DMS79 (cell line): Measurements from ENCODE around the gene TRIM66.
"Not testable (repeated sequence)": the region's sequence is repeated elsewhere in the genome, so short reads cannot be mapped to it uniquely, and the experiment has no call there.

Experiments used
- DNase-seq: peaks from one replicate; lab custom pipeline; 2025; lab: John Stamatoyannopoulos, UW

The TRIM66 gene

DNA sequence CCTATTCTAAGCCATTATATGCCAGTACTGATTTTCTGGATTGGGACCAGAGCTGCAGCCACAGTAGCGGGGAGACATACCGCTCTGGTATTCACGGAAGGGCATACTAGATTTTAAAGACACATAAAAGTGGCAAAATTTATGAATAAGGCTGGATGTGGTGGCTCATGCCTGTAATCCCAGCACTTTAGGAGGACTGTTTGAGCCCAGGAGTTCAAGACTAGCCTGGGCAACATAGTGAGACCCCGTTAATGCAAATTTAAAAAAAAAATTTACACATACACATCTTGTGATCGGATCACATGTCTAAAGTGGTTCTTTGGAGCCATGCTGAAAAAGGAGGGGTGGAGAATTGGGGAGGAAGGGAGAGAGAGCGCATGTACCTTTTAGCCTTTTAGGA, 9.1 kb upstream of the TRIM66 start:
- DNase-seq: no peak

DNA sequence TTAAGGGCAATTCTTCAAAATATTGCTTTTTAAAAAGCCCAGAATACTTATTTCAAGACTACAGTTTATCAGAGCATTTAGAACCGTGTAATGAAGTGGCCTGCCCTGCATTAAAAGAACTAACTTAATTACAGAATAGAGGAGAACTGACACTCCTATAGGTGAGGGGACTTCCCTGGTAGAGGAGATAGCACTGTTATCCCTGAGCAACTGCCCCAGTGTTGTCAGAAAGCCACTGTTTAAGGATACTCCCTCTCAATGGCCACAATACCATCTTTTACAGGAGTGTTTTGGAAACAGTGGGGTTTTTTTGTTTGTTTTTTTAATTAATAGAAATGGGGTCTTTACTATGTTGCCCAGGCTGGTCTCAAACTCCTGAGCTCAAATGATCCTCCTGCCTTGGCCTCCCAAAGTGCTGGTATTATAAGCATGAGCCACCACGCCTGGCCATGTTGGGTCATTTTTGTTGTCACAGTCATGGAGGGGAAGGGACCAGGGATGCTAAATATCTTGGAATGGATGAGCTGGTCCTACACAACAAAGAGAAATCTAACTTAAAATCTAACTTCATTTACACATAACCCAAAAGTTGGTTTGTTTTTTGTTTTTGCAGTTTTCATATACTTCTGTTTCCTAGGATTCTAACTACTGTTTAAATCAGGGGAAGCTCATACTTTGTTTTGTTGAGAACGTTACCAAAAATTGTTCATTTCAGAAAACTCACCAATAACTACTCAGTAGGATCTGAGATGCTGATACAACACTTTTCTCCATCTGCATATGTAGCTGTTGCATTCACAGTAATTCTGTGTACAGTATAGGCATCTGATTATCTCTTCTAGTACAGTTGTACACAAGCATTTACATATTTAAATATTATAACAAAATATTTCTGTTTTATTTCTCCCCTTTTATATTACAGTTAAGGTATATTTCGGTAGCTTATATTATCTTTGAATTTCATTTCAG, 8.2 kb upstream of the TRIM66 start:
- DNase-seq: no peak

- DNase-seq: no peak
These were observed 7.3 kb upstream of the TRIM66 start for GRCh38 chr11:8689726-8690255.

DNA sequence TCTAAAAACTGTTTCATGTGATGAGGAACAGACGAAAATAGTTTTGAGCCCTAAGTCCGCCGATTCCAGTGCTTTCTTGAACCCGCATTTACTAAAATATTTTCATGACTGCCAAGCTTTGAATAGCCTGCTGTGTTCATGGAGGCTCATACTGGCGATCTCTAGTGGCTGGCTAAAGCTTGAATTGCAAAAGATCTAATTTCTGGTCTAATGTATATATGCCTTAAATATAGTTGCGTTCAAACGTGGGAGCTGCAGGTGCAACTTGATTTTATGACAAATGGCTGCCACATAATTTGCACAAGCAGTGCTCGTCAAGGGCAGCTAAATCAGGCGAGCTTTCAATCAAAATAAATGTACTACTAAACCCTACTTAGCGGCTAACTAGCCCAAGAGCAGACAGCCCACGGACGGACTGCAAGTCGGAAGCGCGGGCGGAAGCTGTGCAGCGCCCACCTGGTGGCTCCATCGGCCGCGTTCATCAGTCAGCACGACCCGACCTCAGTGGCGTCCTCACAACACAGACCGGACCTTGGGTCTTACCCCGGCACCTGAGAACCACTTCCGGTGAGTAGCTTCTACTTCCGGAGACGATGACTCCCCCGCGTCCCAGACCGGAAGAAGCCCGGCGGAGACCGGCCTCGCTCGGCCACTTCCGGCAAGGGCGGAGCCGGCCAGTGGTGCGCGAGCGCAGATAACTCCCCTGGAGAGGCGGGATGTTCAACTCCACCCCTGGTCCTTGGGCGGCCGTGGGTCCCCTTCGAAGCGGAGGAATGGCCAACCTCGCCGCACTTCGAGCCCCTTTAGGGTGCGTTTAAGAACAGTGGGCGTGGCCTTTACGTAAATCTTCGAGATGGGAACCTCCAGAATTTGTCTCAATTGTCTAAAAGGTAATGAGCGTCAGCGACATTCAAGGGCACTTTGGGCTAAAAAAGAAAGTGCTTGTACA, 6.2 kb upstream of the TRIM66 start:
- peak; percentile 97 for DNase-seq

GRCh38 chr11:8686325-8686724, 3.9 kb upstream of the TRIM66 start:
- no peak for DNase-seq

GRCh38 chr11:8685820-8686219, 3.4 kb upstream of the TRIM66 start:
- no peak for DNase-seq

DNA sequence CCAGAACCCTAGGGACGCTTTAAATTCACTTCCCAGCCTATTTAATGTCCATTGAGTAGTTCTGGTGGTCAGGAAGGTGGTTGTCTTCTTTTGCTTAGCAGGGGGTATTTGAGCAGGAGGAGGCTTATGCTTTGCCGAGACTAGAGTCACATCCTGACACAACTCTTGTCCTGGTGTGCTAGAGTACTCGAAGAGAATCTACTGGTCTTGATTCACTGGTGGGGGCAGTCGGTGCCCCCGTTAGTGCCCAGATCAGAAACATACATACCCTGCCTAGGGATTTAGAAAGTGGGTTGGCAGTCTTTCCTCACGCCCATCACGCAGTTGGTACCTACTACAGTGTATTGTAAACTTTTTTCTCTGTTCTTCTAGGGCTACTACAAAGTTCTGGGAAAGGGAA, 2.8 kb upstream of the TRIM66 start:
- DNase-seq: no peak

GRCh38 chr11:8684600-8685290, 2.3 kb upstream of the TRIM66 start:
- no peak for DNase-seq

DNA sequence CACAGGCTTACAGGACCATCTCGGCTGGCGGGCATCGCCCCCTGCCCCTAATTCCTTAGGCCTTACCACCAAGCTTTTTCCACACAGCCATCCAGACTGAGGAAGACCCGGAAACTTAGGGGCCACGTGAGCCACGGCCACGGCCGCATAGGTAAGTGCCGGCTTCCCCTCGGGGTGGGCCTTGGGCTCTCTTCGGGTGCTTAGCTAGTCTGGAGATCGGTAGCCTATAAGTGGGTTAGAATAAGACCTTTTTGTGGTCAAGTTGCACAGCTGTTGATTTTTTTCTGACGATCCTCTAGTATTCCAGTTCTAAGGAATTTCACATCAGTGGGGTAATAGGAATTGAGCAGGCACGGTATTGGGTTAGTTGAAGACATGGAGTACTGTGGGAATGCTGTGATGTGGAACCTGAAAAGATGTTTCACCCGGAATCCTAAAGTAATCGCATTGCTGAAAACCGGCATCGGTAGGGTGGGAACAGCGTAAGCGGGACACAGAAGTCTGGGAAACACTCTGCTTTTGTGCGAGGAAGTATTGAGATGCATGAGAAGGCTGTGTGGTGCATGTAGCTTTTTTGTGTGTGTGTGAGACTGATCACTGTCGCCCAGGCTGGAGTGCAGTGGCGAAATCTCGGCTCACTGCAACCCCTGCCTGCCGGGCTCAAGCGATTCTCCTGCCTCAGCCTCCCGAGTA, 796 bp upstream of the TRIM66 start:
- DNase-seq: no peak

DNA sequence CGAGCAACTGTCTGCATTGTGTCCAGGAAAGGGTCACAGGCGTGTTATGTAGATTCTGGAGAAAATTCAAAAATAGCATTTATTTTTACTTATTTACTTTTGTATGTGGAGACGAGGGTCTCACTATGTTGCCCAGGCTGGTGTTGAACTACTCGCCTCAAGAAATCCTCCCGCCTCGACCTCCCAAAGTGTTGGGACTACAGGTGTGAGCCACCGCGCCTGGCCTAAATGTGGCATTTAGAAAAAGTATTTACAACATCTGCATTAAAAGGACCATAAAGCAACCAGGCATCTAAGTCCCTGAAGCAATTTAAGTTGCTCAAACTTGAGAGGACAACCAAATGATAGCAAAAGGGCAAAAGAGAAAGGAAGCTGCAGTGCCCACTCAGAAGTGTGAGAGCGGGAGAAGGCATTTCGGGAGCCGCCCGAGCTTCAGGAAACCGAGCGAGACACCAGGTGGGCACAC, 595 bp downstream of the TRIM66 start:
- DNase-seq: peak; percentile 49

DNA sequence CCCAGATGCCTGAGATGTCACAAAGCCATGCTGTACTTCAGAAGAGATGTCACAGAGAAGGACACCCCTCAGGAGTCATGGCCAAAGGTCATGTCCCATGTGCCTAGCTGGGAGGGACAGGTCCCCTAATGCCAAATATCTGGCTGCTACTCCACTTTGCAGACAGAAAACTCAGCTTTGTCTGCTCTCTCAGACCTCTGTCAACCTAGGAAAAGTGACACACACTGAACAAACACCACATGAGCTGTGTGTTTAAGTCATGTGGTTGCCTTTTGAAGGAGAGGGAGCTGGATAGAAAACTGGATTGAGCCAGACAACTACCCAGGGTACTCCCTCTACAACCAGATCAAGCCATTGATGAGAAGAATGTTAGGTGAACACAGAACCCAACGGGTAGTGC, 3.5 kb downstream of the TRIM66 start:
- DNase-seq: no peak

DNA sequence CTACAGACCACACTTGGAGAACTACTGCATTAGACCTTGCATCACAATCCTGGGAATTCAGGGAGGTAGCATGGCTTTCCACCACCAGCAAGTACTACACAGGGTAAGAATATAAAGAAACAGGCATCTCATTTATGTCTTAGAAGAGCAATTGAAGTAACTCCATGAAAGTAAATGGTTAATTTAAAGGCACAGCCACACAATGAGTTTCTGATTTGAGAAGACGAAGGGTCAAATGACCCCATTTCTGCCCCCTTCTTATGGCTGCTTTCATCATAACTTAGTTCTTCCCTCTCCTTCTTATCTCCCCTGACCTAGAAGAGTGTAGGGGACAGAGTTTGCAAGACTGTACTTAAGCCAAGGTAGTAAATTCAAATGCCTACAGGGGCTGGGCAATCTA, 6.0 kb downstream of the TRIM66 start:
- no peak for DNase-seq

DNA sequence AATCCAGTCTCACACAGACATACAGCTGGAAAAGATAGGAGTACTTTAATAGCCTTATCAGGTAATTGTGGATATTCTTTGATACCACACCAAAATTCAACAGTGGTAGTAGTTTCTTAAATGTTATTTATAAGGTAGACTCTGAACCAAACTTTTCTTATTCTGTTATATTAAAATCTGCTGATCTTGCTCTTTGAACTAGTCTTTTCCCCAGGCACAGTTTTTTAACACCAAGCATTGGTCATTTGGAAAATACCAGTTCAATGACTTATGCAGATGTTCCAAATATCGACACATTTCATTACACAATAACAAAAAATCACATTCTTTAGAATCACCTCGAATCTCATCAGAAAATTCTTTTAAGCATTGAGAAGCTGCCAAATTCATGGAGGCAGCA, 7.6 kb downstream of the TRIM66 start:
- no peak for DNase-seq

DNA sequence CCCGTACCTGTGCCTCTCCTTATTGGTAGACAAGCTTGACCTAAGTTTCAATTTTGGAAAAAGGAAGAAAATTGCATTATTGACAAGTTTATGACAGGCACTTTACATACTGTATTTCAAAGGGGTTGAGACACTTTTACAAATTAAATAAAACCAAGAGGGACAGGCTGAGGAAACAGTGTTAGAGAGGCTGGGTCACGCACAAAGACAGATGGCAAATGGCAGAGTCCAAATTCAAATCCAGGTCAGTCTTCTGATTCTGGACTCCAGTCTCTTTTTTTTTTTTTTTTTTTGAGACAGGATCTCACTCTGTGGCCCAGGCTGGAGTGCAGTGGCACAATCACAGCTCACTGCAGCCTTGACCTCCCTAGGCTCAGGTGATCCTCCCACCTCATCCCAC, 10.1 kb downstream of the TRIM66 start:
- DNase-seq: no peak

DNA sequence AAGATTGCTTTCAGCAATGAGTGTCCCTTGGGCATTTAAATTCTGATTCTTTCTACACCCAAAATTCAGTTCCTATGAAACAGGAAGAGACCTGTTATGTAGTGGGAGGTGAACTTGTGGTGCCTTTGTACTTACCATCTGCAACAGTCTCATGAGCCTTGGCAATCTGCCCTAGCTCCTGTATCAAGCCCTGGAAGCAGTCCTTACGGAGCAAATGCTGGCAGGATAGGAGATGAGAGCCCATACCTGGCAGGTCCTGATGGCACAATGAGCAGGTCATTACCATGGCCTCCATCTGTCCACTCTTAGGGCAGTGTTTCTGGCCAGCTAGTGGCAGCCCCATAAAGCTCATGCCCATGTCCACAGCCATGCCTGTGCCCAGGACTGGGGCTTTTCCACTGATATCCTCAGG, 10.8 kb downstream of the TRIM66 start:
- no peak for DNase-seq

DNA sequence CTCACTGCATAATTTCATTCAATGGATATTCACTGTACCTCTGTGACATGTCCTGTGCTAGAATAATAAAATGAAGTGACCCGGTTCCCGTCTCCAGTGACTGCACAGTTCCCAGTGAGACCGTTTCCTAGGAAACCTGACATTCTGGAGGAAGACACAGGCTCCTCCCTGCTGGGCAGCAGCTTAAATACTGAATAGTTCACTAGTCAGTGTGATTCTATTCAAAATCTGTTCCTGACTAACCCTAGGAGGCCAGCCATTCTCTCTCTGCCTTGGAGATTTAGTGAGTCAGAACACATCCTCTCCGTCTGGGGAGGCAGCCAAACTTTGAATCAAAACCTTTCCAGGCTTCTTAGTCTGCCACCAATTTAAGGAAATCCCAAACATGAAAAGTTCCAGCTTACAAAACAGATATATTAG, 11.3 kb downstream of the TRIM66 start:
- DNase-seq: no peak

GRCh38 chr11:8670081-8670480, 12.4 kb downstream of the TRIM66 start:
- DNase-seq: not testable (repeated sequence)

DNA sequence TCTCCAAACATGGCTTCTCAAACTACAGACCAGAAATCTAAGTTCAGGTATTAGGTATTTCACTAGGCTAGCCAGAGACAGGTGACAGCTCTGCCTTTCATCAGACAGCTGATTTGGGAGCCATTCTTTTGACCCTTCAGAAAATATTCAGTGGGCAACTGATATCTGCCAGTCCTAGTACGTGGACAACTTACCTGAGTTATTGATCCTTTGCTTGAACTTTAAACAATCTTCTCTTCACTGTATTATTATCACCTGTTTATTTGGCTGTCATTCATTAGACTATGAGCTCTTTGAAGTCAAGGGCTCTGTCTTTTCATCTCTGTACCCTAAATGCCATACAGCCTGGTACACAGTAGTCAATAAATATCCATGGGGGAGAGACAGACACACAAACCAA, 17.2 kb downstream of the TRIM66 start:
- DNase-seq: no peak

GRCh38 chr11:8661001-8661795, 21.3 kb downstream of the TRIM66 start:
- no peak for DNase-seq

- peak; percentile 41 for DNase-seq
These were observed 24.0 kb downstream of the TRIM66 start for GRCh38 chr11:8658321-8659057.
